Lower lobe of right lung (tissue), 2 donors: Measurements from ENCODE around the gene DTHD1. TPM values are rescaled to one million over a fixed set of nuclear protein-coding genes. Genes with fewer than 3 reads are reported as not detected.

Source experiments
- ATAC-seq, 2 donors: fragments of 200-7000 bp; cut with Tn5 transposase; one replicate each; pipeline ENCODE4 v1.9.1; 2020 to 2022; ENCODE audit warnings: mild to moderate bottlenecking in 2 of 2, moderate library complexity in 2 of 2
- DNase-seq: peaks from one replicate; pipeline ENCODE4 v3.0.0-alpha.2; 2020
- H3K27ac ChIP-seq: fragments of 200-600 bp; one replicate; pipeline ENCODE4 v1.8.0; 2022
- H3K27me3 ChIP-seq: fragments of 200-600 bp; one replicate; pipeline ENCODE4 v1.8.0; 2022; ENCODE audit warnings: low read depth
- H3K36me3 ChIP-seq: fragments of 200-600 bp; one replicate; pipeline ENCODE4 v1.8.0; 2022; ENCODE audit warnings: mild to moderate bottlenecking
- H3K4me1 ChIP-seq: fragments of 200-600 bp; one replicate; pipeline ENCODE4 v1.8.0; 2022
- H3K4me3 ChIP-seq: fragments of 200-600 bp; one replicate; pipeline ENCODE4 v1.8.0; 2022; ENCODE audit warnings: mild to moderate bottlenecking
- H3K9me3 ChIP-seq: fragments of 200-600 bp; one replicate; pipeline ENCODE4 v1.8.0; 2022
- intact Hi-C: fragments of 100-400 bp; cut with DNase I; formaldehyde crosslinking; loops from one replicate; pipeline ENCODE4 v1.11.0; 2022
- long read RNA-seq: library from polyadenylated mRNA; unstranded; transcript quantifications from one replicate; pipeline ENCODE4 v2.0.0, GENCODE V29; 2021
- total RNA-seq: library from RNA; stranded (reverse); fragmentation: NEBNext Ultra II Directional; extraction: Animal tissue kit (Norgen Biotek cat#: 25700); gene quantifications from one replicate; pipeline ENCODE4 v1.2.1, GENCODE V29; 2021
- TF ChIP-seq, protein P1 (sequence below): fragments of 200-600 bp; IDR thresholded peaks from one replicate; pipeline ENCODE4 v1.8.0; 2022; ENCODE audit warnings: antibody characterized with exemption, mild to moderate bottlenecking
- donor health status: DM: no; HTN: yes; CAD: no; lungs with severe emphysema.

The DTHD1 gene
- total RNA-seq: 8.0 TPM
- long read RNA-seq, partial matches to known transcripts: 1 of 5 reads
- long read RNA-seq, other reads (novel, unspliced or antisense): 2 of 5 reads

- H3K36me3 ChIP-seq: no peaks in the 10 kb centered on the region
- no peak within 1 kb of the TSS for H3K27ac ChIP-seq
- intact Hi-C loops: no loop called here
- no peaks in the 10 kb centered on the region for H3K9me3 ChIP-seq
- TF ChIP-seq, protein P1, sequence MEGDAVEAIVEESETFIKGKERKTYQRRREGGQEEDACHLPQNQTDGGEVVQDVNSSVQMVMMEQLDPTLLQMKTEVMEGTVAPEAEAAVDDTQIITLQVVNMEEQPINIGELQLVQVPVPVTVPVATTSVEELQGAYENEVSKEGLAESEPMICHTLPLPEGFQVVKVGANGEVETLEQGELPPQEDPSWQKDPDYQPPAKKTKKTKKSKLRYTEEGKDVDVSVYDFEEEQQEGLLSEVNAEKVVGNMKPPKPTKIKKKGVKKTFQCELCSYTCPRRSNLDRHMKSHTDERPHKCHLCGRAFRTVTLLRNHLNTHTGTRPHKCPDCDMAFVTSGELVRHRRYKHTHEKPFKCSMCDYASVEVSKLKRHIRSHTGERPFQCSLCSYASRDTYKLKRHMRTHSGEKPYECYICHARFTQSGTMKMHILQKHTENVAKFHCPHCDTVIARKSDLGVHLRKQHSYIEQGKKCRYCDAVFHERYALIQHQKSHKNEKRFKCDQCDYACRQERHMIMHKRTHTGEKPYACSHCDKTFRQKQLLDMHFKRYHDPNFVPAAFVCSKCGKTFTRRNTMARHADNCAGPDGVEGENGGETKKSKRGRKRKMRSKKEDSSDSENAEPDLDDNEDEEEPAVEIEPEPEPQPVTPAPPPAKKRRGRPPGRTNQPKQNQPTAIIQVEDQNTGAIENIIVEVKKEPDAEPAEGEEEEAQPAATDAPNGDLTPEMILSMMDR: no peak
- DNase-seq (no peak), ATAC-seq (peak in 1 of 2 donors; percentile 58)
- peaks cover 5% of the 10 kb centered on the region for H3K4me1 ChIP-seq
- H3K4me3 ChIP-seq: no peak within 1 kb of the TSS
- no peaks in the 10 kb centered on the region for H3K27me3 ChIP-seq
Observed at GRCh38 chr4:36281384-36282106, at the start of gene DTHD1. TSS of gene DTHD1 (plus strand) at chr4:36281616. CDS start at chr4:36281759, 143 bp downstream.

- H3K27me3 ChIP-seq: no peaks in the 10 kb centered on the region
- no peaks in the 10 kb centered on the region for H3K9me3 ChIP-seq
- no peak for DNase-seq
- ATAC-seq: no peak
- H3K4me1 ChIP-seq: peaks cover 3% of the 10 kb centered on the region
- H3K27ac ChIP-seq: no peak overlapping the region
- no peak overlapping the region for H3K4me3 ChIP-seq
- intact Hi-C loops: no loop called here
- no peaks in the 10 kb centered on the region for H3K36me3 ChIP-seq
- TF ChIP-seq, protein P1: no peak
Observed at GRCh38 chr4:36233567-36234266, 47.7 kb upstream of the DTHD1 start.

GRCh38 chr4:36235306-36235705, 46.1 kb upstream of the DTHD1 start:
- ATAC-seq (peak in 1 of 2 donors; percentile 13), DNase-seq (no peak)
- no peaks in the 10 kb centered on the region for H3K27me3 ChIP-seq
- H3K4me3 ChIP-seq: no peak overlapping the region
- intact Hi-C loops: no loop called here
- H3K9me3 ChIP-seq: no peaks in the 10 kb centered on the region
- no peak overlapping the region for H3K27ac ChIP-seq
- peaks cover 9% of the 10 kb centered on the region for H3K4me1 ChIP-seq
- no peaks in the 10 kb centered on the region for H3K36me3 ChIP-seq
- TF ChIP-seq, protein P1: no peak

DNA sequence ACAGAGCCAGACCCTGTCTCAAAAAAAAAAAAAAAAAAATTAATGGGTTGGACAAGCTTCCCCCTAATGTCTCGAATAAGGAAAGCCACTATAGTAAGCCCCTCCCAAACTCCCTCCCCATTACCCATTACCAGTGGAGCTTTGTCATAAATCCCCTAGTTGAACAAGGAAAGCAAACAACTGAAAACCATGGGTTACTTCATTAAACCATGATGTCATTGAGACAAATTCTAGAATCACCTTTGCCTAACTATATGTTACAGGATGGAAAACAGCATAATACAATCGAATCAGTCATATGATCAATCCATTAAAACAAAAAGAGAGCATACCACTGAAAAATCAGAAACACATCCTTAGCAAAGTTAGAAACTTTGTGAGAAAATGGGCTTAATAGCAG, 45.3 kb upstream of the DTHD1 start:
- Histone ChIP-seq H3K4me3 (no peak overlapping the region), H3K27me3 (no peaks in the 10 kb centered on the region), H3K36me3 (no peaks in the 10 kb centered on the region), H3K4me1 (peaks cover 17% of the 10 kb centered on the region), H3K9me3 (no peaks in the 10 kb centered on the region), H3K27ac (no peak overlapping the region)
- TF ChIP-seq, protein P1: no peak
- intact Hi-C loops: no loop called here
- ATAC-seq (no peak), DNase-seq (no peak)

- Histone ChIP-seq H3K27me3 (no peaks in the 10 kb centered on the region), H3K36me3 (no peaks in the 10 kb centered on the region), H3K27ac (no peak overlapping the region), H3K9me3 (no peaks in the 10 kb centered on the region), H3K4me1 (peaks cover 27% of the 10 kb centered on the region), H3K4me3 (no peak overlapping the region)
- no peak for DNase-seq
- ATAC-seq: no peak
- TF ChIP-seq, protein P1: no peak
- intact Hi-C loops: no loop called here
Observed at GRCh38 chr4:36237366-36238313, 43.8 kb upstream of the DTHD1 start.
